ENCODE data around the gene KIF19. TPM values are rescaled to one million over a fixed set of nuclear protein-coding genes. Genes with fewer than 3 reads are reported as not detected.

The KIF19 gene
- polyA plus RNA-seq, 3 donors: not detected

GRCh38 chr17:74303305-74303704, 22.7 kb upstream of the KIF19 start:
- intact Hi-C loops (cut with micrococcal nuclease): loop anchor here in 1 of 2 donors (10.0 kb wide), 1 partner anchor 51 kb away; no protein-coding TSS in a partner anchor
- Histone ChIP-seq H3K27me3 (ENCODE audit: control insufficient read depth in 2 of 2, insufficient read depth in 2 of 2, low read length in 2 of 2) (peaks cover 0 to 4% of the 10 kb centered on the region in 2 donors), H3K27ac (ENCODE audit: low read depth in 1 of 2, low read length in 2 of 2) (no peak overlapping the region), H4K20me1 (ENCODE audit: insufficient read depth, low read length) (no peaks in the 10 kb centered on the region), H3K79me2 (ENCODE audit: insufficient read depth, low read length) (no peaks in the 10 kb centered on the region), H3K4me2 (replicated peaks; ENCODE audit: extremely low read depth, low read length, poor library complexity, severe bottlenecking) (no peak overlapping the region), H3K9me3 (replicated peaks in 1 of 2; ENCODE audit: control insufficient read depth in 1 of 2, insufficient read depth in 1 of 2, low read length in 2 of 2) (peaks cover 5 to 14% of the 10 kb centered on the region in 2 donors), H3K36me3 (replicated peaks in 1 of 2; ENCODE audit: control insufficient read depth in 1 of 2, insufficient read depth in 2 of 2, low read length in 2 of 2) (no peaks in the 10 kb centered on the region), H3K9ac (ENCODE audit: insufficient read depth, low read length, poor library complexity, severe bottlenecking) (no peak overlapping the region), H3K4me1 (ENCODE audit: control insufficient read depth in 1 of 2, insufficient read depth in 2 of 2, low read length in 2 of 2) (peaks cover 4 to 11% of the 10 kb centered on the region in 2 donors), H2AFZ (ENCODE audit: insufficient read depth, low read depth, low read length, poor library complexity, severe bottlenecking) (no peak overlapping the region), H3K4me3 (replicated peaks in 1 of 3; ENCODE audit: low read depth in 2 of 3, low read length in 3 of 3) (no peak overlapping the region)
- DNase-seq: no peak
- Mint-ChIP-seq H3K27ac (no peak overlapping the region), H3K27me3 (ENCODE audit: low read depth in 3 of 3) (peaks cover 7 to 20% (median 17%) of the 10 kb centered on the region in 3 donors), H3K4me1 (peaks cover 15% of the 10 kb centered on the region), H3K36me3 (no peaks in the 10 kb centered on the region), H3K9me3 (peaks cover 7 to 19% (median 15%) of the 10 kb centered on the region in 7 donors), H3K4me3 (no peak overlapping the region)
- TF ChIP-seq, protein P1, sequence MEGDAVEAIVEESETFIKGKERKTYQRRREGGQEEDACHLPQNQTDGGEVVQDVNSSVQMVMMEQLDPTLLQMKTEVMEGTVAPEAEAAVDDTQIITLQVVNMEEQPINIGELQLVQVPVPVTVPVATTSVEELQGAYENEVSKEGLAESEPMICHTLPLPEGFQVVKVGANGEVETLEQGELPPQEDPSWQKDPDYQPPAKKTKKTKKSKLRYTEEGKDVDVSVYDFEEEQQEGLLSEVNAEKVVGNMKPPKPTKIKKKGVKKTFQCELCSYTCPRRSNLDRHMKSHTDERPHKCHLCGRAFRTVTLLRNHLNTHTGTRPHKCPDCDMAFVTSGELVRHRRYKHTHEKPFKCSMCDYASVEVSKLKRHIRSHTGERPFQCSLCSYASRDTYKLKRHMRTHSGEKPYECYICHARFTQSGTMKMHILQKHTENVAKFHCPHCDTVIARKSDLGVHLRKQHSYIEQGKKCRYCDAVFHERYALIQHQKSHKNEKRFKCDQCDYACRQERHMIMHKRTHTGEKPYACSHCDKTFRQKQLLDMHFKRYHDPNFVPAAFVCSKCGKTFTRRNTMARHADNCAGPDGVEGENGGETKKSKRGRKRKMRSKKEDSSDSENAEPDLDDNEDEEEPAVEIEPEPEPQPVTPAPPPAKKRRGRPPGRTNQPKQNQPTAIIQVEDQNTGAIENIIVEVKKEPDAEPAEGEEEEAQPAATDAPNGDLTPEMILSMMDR (IDR thresholded peaks at IDR 0.05): no peak
- 80% methylated on average over 5 of the region's 8 CpGs for WGBS (ENCODE audit: insufficient coverage)

DNA sequence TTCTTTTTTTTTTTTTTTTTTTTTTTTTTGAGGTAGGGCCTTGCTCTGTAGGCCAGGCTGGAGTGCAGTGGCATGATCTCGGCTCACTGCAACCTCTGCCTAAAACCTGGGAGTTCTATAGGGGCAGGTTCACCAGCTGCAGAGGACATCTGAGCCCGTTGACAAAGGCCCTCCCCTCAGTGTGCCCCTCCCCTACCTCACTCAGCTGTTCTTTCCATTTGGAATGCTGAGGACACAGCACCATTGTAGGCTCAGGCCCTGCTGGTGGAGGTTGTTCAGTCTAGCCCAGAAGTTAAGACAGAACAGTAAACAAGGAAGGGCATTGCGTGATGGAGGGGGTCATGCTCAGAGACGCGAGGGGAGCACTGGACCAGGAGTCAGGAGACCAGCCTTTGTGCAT, 21.8 kb upstream of the KIF19 start:
- Histone ChIP-seq H3K9ac (ENCODE audit: insufficient read depth, low read length, poor library complexity, severe bottlenecking) (no peak overlapping the region), H4K20me1 (ENCODE audit: insufficient read depth, low read length) (no peaks in the 10 kb centered on the region), H3K4me2 (replicated peaks; ENCODE audit: extremely low read depth, low read length, poor library complexity, severe bottlenecking) (no peak overlapping the region), H3K4me3 (replicated peaks in 1 of 3; ENCODE audit: low read depth in 2 of 3, low read length in 3 of 3) (no peak overlapping the region), H3K4me1 (ENCODE audit: control insufficient read depth in 1 of 2, insufficient read depth in 2 of 2, low read length in 2 of 2) (peaks cover 4 to 11% of the 10 kb centered on the region in 2 donors), H3K9me3 (replicated peaks in 1 of 2; ENCODE audit: control insufficient read depth in 1 of 2, insufficient read depth in 1 of 2, low read length in 2 of 2) (peaks cover 5 to 14% of the 10 kb centered on the region in 2 donors), H3K27me3 (ENCODE audit: control insufficient read depth in 2 of 2, insufficient read depth in 2 of 2, low read length in 2 of 2) (peaks cover 0 to 5% of the 10 kb centered on the region in 2 donors), H3K27ac (ENCODE audit: low read depth in 1 of 2, low read length in 2 of 2) (no peak overlapping the region), H3K36me3 (replicated peaks in 1 of 2; ENCODE audit: control insufficient read depth in 1 of 2, insufficient read depth in 2 of 2, low read length in 2 of 2) (no peaks in the 10 kb centered on the region), H2AFZ (ENCODE audit: insufficient read depth, low read depth, low read length, poor library complexity, severe bottlenecking) (no peak overlapping the region), H3K79me2 (ENCODE audit: insufficient read depth, low read length) (no peaks in the 10 kb centered on the region)
- H3K36me3 Mint-ChIP-seq: no peaks in the 10 kb centered on the region
- H3K4me3 Mint-ChIP-seq: no peak overlapping the region
- WGBS (ENCODE audit: insufficient coverage): 100% methylated on average over 3 of the region's 5 CpGs
- H3K27me3 Mint-ChIP-seq (ENCODE audit: low read depth in 3 of 3): peaks cover 8 to 28% (median 19%) of the 10 kb centered on the region in 3 donors
- intact Hi-C loops (cut with micrococcal nuclease): loop anchor here in 1 of 2 donors (10.0 kb wide), 1 partner anchor 51 kb away; no protein-coding TSS in a partner anchor
- no peak for DNase-seq
- TF ChIP-seq, protein P1 (IDR thresholded peaks at IDR 0.05): no peak
- H3K9me3 Mint-ChIP-seq: peaks cover 7 to 19% (median 15%) of the 10 kb centered on the region in 7 donors
- H3K27ac Mint-ChIP-seq: no peak overlapping the region
- peaks cover 16% of the 10 kb centered on the region for H3K4me1 Mint-ChIP-seq

All from CD14-positive monocyte (primary cell).